HG02970 (cell line): Measurements from ENCODE around the gene CPED1.

Experiments used
- ATAC-seq: cut with Tn5 transposase; IDR thresholded peaks from one replicate; pipeline ENCODE4 v1.9.1; 2021; ENCODE audit warnings: mild to moderate bottlenecking, moderate library complexity, moderate number of reproducible peaks; ENCODE audit not compliant: unreplicated experiment, low FRiP score

CPED1 gene

DNA sequence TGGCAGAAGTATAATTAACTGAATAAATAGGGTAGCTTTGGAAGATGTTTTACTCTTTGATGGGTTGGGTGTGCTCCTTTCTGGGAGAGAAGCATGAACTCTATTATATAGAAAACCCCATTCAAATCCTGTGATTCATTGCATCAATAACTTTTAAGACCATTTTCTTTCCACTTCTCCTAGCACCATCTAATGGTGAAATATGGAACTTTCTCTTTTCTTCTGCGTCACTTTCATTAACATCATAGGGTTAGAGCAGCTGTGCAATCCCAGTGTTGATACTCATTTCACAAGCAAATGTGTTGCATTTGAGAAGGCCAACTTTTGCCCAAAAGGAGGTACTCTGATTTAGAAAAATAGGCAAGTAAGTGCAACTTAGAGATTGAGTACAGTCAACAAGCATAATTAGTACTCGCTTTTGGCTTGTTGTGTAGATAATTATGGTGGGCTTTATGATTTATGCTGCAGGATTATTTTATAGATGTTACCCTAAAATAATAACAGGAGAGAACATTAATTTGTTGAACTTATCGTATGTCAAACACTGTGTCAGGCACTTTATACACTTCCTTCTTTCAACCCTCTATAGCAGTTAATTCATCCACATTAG lies 92.9 kb downstream of the CPED1 start:
- peak; percentile 64 for ATAC-seq

DNA sequence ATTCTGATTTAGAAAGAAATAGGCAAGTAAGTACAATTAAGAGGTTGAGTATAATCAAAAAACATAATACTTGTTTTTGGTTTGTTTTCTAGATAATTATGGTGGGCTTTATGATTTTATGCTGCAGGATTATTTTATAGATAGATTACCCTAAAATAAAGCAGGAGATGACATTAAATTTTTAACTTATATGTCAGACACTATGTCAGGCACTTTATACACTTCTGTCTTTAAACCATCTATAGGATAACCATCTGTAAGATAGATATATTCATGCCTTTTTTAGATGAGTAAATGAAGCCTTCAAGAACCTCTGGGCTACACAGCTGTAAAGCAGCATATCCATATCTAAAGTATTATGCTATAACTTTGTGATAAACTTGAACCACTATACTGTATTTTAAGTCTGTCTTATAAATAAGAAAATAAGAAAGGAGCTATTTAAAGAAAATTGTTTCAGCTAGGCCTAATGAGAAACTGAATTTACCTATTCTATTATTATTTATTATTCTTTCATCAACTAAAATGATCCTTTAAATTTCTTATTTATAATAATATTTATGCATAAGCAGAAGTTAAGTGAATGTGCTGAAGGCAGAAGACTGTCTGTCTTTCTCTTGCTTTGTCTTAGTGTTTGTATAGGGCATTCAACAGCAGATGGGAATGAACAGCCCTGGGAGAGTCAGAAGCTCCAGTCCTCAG lies 94.0 kb downstream of the CPED1 start:
- no peak for ATAC-seq

DNA sequence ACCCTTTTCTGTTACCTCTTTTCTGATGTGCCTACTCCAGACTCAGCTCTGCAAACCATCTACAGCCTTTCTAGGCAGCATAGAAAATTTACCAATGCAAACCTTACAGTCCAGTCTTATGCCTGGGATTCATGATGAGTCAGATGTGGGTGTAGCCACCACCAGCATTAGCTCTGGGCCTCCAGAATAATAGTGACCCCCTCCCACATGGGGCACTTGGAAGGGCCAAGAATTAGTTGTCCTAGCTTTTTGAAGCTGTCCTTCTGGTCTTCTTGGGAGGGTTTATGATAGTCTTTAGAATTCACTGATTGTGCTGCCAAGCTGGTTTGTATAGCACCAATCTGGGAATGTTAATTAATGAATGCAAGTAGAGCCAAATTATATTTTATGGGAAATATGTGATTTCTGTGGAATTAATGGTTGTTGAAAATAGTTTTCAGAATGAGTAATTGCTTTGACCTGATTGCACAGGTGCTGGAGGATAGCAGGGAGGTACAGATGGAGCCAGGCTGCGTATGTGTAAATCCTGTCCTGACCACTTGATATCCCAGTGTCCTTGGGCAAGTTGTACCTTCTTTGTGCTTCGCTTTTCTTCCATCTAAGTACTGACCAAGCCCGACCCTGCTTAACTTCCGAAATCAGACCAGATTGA lies 94.8 kb downstream of the CPED1 start:
- no peak for ATAC-seq

DNA sequence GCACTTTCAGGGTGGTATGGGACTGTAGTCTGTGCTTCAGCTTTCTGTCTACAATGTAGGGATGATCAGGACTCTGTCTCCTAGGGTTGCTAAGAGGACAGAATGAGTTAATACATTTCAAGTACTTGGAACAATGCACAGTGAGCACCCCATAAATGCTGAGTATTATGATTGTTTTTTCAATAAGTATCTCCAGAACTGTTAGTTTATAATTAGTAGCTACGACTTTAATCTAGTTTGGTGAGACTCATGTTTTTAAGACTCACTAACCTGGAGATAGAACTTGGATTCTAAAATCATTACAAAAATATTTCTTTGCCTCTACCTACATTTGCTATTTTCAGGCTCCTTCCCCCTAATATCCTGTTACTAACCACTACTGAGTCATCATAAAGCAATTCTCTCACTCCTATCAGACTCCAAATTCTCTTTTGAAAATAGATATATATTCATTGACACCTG lies 95.3 kb downstream of the CPED1 start:
- ATAC-seq = no peak

DNA sequence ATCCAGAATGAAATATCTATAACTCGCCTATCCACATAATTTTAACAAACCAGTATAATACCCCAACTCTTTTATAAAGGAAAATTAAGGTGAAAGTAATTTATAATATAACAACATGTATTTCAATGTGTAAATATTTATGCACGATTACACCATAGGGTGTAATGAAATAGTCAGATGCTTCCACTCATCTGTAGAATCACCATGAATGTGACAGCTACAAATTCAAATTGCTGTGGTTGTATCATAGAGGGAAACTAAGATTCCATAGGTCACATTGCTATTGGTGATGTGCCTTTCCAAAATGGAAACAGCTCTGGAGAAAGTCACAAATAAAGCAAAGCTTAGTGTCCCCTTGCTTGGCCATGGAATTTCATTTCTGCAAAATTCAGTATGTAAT lies 95.7 kb downstream of the CPED1 start:
- ATAC-seq = no peak

DNA sequence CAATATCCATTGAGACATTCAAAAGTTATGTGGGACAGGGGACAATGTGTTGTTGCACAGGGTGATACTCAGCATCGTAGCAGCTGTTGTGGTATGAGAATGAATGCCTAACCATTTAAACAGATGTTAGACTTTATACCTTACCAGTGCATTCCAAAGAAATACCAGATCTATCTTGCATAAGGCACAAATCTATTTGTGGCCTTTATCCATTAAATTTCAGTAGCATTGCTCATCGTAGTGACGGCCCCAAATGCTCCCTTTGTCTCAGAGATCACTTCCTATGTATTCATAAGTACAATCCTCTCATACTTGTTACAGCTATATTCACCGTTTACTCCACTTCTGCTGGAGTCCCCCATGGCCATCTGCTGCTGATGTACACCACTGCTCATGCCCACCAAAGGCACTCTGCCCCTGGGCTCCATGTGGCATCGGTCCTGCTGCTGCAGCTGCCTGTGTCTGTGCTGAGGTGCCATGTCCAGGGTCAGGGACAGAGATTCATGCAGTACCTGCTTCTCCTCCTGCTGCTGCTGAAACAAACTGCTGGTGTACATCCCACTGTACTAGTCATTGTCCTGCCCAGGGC lies 96.3 kb downstream of the CPED1 start:
- ATAC-seq = no peak

DNA sequence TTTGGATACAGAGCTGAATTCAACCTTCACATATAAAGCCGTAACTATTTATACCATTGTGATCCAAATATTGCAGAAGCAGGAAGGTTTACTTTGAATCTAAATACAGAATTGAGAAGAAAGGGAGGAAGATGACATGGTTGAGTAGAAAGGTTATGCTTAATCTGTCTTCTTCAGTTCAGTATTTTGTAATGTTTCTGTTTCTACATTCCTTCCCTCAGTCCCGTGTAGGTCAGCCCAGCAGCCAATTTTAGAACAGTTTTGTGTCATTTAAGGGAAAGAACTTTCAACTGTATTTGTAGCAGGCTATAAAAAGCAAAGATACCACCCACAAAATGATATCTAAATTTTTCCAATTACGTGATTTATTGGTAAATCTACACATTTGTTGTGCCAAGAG lies 97.4 kb downstream of the CPED1 start:
- ATAC-seq = no peak

DNA sequence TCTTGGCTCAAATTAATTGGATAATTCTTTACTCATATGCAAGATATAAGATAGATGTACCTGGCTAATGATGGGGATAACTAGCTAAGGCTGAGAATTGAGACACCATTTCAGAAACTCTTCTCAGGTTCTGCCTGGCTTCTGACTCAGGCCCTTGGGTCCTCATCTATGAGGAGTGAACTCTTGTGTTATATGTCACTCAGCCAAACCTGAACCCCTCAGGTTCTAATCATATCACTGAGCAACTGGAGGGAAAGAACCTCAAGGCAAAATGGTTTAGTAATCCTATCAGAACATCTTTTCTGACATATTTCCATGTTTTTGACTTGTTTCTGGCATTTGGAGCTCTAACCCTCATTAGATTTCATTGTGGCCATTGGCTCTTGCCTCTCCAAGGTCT lies 100.4 kb downstream of the CPED1 start:
- no peak for ATAC-seq

DNA sequence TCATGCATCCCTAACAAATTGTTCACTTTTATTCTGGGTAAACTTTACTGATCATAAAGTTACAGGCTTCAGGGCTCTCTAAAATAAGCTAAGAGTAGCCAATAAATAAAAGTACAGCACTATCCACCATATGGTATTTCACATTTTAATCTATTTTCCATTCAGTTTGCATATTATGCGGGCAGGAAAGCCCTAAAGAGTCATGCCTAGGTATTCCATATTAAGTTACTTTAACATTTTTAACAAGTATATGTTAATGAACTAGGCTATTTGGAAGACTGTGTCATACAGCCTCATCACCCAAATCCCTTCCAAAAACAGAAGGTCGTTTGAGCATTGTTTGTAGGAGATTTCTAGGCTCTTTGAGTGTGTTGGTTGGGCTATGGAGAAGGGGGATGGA lies 106.3 kb downstream of the CPED1 start:
- ATAC-seq = no peak

DNA sequence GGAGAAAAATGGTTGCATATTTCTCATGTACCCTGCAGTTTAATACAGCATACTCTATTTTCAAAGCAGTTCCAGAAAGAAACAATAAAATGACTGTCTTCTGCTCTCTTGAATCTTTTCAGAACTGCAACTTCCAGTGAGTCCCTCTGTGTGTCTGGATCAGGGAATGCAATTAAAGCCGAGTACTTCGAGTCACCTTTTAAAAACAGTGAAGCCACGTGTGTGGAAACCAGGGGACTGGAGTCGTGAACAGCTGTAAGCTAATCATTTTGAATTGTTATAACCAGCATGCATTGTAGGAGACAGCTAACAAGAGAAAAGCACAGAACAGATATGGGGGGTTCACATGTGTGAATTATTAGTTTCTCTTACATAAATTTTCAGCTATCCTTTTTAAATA lies 109.1 kb downstream of the CPED1 start:
- no peak for ATAC-seq

DNA sequence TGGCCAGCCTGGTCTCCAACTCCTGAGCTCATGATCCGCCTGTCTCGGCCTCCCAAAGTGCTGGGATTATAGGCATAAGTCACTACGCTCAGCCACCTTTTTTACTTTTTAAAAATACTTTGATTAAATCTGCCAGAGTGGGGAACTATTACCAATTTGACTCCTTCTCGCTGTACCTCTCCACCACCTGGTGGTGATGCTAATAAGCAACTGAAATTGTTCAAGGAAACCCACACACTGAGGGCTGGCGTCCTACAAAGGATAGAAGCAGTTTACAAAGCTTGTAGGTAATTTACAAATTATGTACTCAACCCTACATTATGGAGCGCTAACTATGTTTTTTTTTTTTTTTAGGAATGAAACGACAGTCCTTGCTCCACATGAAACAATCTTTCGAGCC lies 111.1 kb downstream of the CPED1 start:
- no peak for ATAC-seq

DNA sequence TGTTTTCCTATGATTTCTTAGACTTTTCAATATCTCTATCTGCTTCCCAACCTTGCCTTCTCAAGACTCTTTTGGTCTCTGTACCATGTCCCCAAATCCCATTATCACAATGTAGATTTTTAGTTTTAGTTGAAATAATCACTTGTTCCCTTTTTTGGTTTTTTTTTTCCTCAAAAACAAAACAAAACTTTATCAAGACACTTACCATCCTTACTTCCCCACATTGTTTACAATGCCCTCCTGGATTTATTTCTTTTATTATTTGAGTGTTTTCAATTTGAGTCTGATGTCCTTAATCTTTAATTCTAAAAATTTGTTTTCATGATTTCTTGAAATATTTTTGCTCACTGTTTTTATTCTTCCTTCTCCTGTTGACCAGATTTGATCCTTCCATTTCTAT lies 112.6 kb downstream of the CPED1 start:
- no peak for ATAC-seq

DNA sequence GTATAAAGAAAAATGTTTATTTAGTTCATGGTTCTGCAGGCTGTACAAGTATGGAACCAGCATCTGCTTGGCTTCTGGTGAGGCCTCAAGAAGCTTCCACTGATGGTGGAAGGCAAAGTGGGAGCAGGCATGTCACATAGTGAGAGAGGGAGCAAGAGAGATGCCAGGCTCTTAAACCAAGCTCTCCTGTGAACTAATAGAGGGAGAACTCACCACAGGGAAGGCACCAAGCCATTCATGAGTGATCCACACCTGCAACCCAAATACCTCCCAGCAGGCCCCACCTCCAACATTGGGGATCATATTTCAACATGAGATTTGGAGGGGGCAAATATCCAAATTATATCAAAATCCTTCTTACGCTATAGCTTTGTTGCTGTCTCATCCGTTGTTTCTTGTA lies 113.1 kb downstream of the CPED1 start:
- no peak for ATAC-seq

DNA sequence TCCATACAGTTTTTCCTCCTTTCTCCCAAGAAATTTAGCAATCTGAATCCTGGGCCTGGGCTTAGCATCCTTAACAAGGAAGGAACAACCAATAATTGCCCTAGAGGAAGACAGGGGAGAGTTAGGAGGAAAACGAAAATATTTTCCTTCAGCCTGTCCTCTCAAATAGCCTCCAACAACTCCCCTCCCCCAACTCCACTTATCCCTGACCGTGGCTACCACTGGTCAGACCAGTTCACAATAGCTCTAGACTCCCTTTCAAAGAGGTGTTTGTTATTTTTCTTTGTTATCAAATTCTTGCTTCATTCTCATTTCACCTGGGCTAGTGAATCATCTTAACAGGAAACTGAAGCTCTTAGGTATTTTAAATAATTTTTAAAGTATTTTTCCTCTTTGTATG lies 114.1 kb downstream of the CPED1 start:
- ATAC-seq = no peak

DNA sequence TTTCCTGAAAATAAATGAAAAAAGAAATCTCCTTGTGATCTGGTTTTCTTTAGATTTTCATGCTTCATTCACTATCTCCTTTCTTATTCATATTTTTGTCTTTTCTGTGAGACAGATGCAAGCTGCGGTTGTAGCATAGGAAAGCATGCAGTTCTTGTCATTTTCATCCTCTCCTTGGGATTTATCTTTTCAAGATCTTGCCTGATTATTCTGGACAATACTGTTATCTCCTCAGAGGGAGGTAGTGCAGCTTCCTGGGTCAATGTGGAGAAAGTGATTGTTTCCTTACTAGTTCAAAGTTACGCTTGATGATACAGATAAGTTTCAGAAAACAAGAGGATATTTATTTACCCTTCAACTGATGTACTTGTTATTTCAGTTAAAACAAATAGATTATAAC lies 114.6 kb downstream of the CPED1 start:
- no peak for ATAC-seq

DNA sequence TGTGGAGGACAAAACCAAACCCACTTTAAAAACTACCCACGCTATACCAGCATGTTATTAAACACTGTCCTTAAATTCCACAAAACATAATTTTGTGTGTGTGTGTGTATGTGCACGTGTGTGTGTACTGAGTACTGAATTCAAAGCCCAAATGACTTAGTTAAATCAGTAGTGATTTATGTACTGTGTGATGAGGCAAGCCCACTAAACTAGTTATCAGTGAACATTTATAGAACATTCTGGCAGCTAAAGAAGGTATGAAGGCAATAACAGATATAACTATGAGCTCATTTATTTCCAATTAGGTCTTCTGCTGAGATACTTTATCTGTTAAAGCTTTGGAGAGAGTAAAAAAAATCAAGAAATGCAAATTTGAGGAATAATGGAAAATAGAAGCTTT lies 115.1 kb downstream of the CPED1 start:
- ATAC-seq = no peak

DNA sequence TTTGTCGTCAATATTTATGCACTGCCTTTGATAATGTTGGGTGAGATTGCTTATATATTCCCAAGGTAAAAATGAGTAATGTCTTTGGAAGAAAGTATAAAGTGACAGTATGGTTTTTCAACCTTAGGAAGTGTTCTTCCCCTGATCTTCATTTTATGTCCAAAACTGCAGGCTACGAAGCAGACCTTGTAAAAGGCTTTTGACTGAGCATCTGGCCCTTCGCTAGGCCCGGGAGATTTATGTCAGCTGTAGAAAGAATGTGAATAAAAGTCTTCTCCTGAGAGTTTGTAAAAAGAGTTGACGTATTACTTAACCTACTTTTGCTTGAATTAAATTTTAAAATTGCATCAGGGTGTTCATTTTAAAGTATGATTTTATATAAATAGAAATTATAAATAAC lies 116.8 kb downstream of the CPED1 start:
- no peak for ATAC-seq

DNA sequence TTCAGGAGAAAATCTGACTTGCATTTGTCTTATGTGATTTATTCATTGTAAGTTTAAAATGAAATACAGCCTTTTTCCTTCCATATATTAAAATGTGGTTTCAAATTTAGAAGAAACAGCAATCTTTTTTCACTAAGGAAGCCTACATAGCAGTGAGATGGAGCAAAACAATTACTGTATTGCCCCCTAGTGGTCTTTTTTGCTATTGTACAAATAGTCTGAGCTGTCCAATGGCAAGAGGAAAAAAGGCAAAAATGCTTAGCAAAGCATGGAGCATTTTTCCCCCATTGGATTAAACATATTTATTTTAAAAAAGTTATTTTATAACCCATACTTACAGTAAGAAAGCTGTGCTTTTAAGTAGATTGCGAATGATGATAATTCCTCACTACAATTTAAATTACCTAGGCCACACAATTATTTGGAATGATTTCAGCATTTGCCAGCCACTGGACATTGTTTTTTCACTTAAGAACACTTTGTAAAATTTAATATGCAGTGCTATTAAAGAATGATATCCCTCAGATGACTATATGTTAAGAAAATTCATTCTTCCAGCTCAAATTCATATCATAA lies 119.5 kb downstream of the CPED1 start:
- ATAC-seq = peak; percentile 78

DNA sequence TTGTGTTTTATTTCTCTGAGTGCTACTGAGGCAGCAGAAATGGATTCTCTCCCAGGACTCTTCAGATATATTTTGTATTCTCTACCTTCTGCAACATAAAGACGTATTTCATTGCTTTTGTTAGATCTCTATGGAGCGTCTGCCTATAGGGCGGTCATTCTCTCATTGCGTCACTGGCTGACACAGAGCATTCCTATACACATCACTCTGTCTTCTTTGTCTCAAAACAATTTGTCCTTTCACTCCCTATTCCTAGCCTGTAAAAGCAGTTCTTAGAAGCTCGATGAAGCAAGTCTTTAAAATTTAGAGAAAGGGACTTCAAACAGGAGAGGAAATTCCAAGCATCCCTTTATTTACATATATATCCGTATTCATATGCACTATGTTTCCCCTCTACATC lies 120.6 kb downstream of the CPED1 start:
- ATAC-seq = no peak

DNA sequence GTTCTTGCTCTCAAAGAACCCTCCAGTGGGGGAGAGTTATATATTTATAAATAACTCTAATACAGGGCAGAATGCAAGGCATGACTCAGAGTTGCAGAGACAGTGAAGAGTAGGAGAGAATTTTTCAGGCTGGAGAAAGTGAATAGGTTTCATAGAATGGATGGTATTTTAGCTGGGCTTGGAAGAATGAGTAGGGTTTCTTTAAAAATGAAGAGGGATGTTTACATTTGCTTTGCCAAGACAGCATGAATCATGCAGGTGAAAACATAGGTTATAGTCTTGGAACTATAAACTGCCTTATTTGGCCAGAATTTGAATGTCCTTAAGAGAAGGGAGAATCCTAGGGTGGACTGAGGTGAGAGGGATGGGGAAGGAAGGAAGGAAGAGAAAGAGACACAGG lies 124.8 kb downstream of the CPED1 start:
- ATAC-seq = no peak

DNA sequence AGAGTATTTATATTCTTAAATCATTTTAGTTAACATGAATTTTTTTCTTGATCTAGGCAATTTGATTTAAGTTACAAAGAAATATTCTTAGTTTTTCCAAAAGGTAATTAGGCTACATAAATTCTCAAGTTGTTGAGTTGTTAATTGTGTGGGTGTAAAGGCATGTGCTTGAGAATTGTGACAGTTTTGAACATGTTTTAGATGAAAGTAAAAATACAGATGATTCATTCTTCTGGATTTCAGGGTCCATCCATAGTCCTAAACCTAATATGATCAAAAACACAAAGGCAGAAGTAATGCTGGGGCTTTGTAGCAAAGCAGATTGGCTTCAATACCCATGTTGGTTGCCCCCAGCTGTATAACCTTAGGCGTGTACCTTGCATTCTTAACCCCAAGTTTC lies 127.9 kb downstream of the CPED1 start:
- no peak for ATAC-seq
